WTC11 (cell line): Measurements from ENCODE around the gene XPNPEP3.

Experiments
- CTCF ChIP-seq: fragments of 200-600 bp; IDR thresholded peaks from 2 replicates; pipeline ENCODE4 v1.8.0; 2022; ENCODE audit warnings: antibody characterized with exemption
- FOXK1 ChIP-seq: sonication (generic); formaldehyde crosslinking; IDR thresholded peaks from 2 replicates; pipeline ENCODE4 v1.8.0; 2022; ENCODE audit warnings: mild to moderate bottlenecking, moderate library complexity, missing genetic modification reagents
- TF ChIP-seq, protein P1 (sequence below): sonication (generic); formaldehyde crosslinking; IDR thresholded peaks from 2 replicates; pipeline ENCODE4 v1.8.0; 2022; ENCODE audit warnings: mild to moderate bottlenecking, missing genetic modification reagents
- TF ChIP-seq, protein P2 (sequence below): sonication (generic); formaldehyde crosslinking; IDR thresholded peaks from 2 replicates; pipeline ENCODE4 v1.8.1; 2022; ENCODE audit warnings: mild to moderate bottlenecking, missing genetic modification reagents, moderate library complexity, borderline replicate concordance

DNA sequence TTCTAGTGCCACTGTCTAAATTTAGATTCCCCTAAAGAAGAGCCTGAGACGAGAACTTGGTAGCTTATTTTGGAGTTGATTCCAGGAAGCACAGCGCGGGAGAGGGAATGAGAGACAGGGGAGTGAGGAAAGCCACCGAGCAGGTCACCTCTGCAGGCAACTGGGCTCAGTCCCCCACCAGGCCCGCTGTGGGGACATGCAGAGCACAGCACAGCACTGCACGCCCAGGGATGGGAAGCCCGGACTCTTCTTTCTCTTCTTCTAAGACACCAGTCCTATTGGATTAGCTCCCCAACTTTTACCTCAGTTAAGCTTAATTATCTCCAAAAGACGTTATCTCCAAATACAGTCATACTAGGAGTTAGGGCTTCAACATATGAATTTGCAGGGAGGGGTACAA is 122.9 kb downstream of the XPNPEP3 start:
- TF ChIP-seq, protein P1, sequence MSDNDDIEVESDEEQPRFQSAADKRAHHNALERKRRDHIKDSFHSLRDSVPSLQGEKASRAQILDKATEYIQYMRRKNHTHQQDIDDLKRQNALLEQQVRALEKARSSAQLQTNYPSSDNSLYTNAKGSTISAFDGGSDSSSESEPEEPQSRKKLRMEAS (CRISPR knock-in tag) = no peak
- TF ChIP-seq FOXK1 (CRISPR knock-in tag) (no peak), CTCF (no peak)
- TF ChIP-seq, protein P2, sequence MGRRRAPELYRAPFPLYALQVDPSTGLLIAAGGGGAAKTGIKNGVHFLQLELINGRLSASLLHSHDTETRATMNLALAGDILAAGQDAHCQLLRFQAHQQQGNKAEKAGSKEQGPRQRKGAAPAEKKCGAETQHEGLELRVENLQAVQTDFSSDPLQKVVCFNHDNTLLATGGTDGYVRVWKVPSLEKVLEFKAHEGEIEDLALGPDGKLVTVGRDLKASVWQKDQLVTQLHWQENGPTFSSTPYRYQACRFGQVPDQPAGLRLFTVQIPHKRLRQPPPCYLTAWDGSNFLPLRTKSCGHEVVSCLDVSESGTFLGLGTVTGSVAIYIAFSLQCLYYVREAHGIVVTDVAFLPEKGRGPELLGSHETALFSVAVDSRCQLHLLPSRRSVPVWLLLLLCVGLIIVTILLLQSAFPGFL (CRISPR knock-in tag) = no peak
